ENCODE data around the gene NAALADL2. TPM values are rescaled to one million over a fixed set of nuclear protein-coding genes. Genes with fewer than 3 reads are reported as not detected.
"Not testable (repeated sequence)": the region's sequence is repeated elsewhere in the genome, so short reads cannot be mapped to it uniquely, and the experiment has no call there.

Gene NAALADL2
- total RNA-seq, 1 donor from 2014 or later = 10.4 TPM

DNA sequence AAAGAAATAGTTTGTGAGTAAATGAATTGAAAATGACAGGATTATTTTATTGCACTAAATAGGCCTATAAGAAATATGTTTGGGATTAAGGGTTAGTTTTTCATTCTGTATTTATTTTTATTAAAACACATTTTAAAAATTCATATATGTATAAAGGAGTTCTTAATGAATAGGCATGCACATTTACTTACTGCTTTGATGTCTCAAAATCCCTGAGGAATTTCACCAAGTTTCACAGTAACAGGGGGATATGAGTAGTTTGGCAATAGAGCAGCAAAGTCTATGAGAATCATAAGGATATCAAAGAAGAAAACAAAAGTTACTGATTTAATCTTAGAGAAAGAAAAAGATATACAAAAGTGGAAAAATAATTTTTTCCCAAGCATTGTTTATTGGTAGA is 411.7 kb downstream of the NAALADL2 start:
- peaks cover 3% of the 10 kb centered on the region for H3K4me1 Mint-ChIP-seq (ENCODE audit: low read depth)
- TF ChIP-seq, protein P1, sequence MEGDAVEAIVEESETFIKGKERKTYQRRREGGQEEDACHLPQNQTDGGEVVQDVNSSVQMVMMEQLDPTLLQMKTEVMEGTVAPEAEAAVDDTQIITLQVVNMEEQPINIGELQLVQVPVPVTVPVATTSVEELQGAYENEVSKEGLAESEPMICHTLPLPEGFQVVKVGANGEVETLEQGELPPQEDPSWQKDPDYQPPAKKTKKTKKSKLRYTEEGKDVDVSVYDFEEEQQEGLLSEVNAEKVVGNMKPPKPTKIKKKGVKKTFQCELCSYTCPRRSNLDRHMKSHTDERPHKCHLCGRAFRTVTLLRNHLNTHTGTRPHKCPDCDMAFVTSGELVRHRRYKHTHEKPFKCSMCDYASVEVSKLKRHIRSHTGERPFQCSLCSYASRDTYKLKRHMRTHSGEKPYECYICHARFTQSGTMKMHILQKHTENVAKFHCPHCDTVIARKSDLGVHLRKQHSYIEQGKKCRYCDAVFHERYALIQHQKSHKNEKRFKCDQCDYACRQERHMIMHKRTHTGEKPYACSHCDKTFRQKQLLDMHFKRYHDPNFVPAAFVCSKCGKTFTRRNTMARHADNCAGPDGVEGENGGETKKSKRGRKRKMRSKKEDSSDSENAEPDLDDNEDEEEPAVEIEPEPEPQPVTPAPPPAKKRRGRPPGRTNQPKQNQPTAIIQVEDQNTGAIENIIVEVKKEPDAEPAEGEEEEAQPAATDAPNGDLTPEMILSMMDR (IDR thresholded peaks at IDR 0.05; ENCODE audit: unreplicated experiment) = no peak
- H3K4me3 Mint-ChIP-seq (ENCODE audit: low read depth) = no peak overlapping the region
- H3K9me3 Mint-ChIP-seq (ENCODE audit: low read depth) = no peaks in the 10 kb centered on the region
- DNase-seq (ENCODE audit: low spot score, unreplicated experiment) = no peak
- no peaks in the 10 kb centered on the region for H3K36me3 Mint-ChIP-seq (ENCODE audit: insufficient read depth)
- no peak overlapping the region for H3K27ac Mint-ChIP-seq
- H3K27me3 Mint-ChIP-seq = no peaks in the 10 kb centered on the region

DNA sequence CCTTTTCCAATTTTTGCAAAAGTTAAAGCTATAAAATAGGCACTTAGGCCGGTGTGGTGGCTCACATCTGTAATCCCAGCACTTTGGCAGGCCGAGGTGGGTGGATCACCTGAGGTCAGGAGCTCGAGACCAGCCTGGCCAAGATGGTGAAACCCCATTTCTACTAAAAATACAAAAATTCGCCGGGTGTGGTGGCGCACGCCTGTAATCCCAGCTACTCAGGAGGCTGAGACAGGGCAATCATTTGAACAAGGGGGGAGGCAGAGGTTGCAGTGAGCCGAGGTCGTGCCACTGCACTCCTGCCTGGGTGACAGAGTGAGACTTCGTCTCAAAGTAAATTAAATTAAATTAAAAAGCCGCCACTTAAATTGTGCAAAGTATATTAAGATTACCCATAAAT is 412.3 kb downstream of the NAALADL2 start:
- H3K27ac Mint-ChIP-seq; H3K27me3 Mint-ChIP-seq; H3K4me3 Mint-ChIP-seq (ENCODE audit: low read depth); H3K4me1 Mint-ChIP-seq (ENCODE audit: low read depth); H3K9me3 Mint-ChIP-seq (ENCODE audit: low read depth); DNase-seq (ENCODE audit: low spot score, unreplicated experiment); H3K36me3 Mint-ChIP-seq (ENCODE audit: insufficient read depth): not testable (repeated sequence)

DNA sequence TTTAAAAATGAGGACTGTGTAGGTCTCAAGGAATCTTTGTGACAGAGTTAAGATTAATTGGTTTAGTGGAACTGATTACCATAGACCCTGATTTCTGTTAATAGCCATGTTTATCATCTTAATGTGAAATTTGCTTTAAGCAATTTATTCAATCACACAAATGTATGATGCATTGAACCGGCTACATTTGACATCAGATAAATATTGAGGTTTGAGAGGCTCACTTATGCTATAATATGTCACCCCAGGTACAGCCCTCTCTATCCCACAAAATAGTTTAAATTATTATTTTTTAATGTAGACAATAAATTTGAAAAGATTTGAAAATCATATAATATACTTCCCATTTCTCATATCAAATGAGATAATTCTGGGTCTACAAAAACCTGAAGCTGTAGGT is 413.3 kb downstream of the NAALADL2 start:
- Mint-ChIP-seq H3K4me1 (ENCODE audit: low read depth) (peaks cover 3% of the 10 kb centered on the region), H3K9me3 (ENCODE audit: low read depth) (no peaks in the 10 kb centered on the region), H3K36me3 (ENCODE audit: insufficient read depth) (no peaks in the 10 kb centered on the region), H3K4me3 (ENCODE audit: low read depth) (no peak overlapping the region), H3K27ac (no peak overlapping the region), H3K27me3 (no peaks in the 10 kb centered on the region)
- TF ChIP-seq, protein P1 (IDR thresholded peaks at IDR 0.05; ENCODE audit: unreplicated experiment) = no peak
- no peak for DNase-seq (ENCODE audit: low spot score, unreplicated experiment)

DNA sequence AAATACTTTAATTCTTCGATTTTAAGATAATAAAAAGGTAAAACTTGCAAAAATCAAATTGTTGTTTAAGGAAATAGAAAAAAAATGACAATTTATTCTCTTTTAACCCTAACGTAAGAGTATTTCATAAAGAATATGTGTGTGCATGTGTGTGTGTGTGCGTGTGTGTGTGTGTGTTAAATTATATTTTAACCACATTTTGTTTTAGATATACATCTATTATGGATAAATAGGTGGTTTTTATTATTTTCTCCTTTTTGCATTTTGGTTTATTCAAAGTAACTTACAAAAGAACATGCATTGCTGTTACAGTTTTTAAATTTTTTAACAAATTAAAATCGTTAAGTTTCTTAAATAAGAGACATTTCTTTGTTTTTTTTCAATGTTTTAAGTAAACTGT is 414.4 kb downstream of the NAALADL2 start:
- no peak for DNase-seq (ENCODE audit: low spot score, unreplicated experiment)
- H3K4me1 Mint-ChIP-seq (ENCODE audit: low read depth) = peaks cover 3% of the 10 kb centered on the region
- TF ChIP-seq, protein P1 (IDR thresholded peaks at IDR 0.05; ENCODE audit: unreplicated experiment) = no peak
- no peak overlapping the region for H3K27ac Mint-ChIP-seq
- H3K9me3 Mint-ChIP-seq (ENCODE audit: low read depth) = no peaks in the 10 kb centered on the region
- no peaks in the 10 kb centered on the region for H3K36me3 Mint-ChIP-seq (ENCODE audit: insufficient read depth)
- H3K27me3 Mint-ChIP-seq = no peaks in the 10 kb centered on the region
- H3K4me3 Mint-ChIP-seq (ENCODE audit: low read depth) = no peak overlapping the region

DNA sequence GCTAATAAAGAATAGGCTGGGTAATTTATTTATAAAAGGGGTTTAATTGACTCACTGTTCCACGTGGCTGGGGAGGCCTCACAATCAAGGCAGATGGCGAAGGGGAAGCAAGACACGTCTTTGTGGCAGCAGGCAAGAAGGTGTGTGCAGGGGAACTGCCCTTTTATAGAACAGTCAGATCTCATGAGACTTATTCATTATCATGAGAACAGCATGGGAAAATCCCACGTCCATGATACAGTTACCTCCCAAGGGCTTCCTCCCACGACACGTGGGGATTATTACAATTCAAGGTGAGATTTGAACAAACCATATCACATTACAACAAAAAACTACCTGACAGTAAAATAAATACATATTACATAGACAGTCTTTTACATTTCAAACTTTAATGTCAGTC is 414.9 kb downstream of the NAALADL2 start:
- no peak for DNase-seq (ENCODE audit: low spot score, unreplicated experiment)
- no peak overlapping the region for H3K4me3 Mint-ChIP-seq (ENCODE audit: low read depth)
- H3K36me3 Mint-ChIP-seq (ENCODE audit: insufficient read depth) = no peaks in the 10 kb centered on the region
- peaks cover 3% of the 10 kb centered on the region for H3K4me1 Mint-ChIP-seq (ENCODE audit: low read depth)
- H3K9me3 Mint-ChIP-seq (ENCODE audit: low read depth) = no peaks in the 10 kb centered on the region
- H3K27me3 Mint-ChIP-seq = no peaks in the 10 kb centered on the region
- TF ChIP-seq, protein P1 (IDR thresholded peaks at IDR 0.05; ENCODE audit: unreplicated experiment) = no peak
- no peak overlapping the region for H3K27ac Mint-ChIP-seq

DNA sequence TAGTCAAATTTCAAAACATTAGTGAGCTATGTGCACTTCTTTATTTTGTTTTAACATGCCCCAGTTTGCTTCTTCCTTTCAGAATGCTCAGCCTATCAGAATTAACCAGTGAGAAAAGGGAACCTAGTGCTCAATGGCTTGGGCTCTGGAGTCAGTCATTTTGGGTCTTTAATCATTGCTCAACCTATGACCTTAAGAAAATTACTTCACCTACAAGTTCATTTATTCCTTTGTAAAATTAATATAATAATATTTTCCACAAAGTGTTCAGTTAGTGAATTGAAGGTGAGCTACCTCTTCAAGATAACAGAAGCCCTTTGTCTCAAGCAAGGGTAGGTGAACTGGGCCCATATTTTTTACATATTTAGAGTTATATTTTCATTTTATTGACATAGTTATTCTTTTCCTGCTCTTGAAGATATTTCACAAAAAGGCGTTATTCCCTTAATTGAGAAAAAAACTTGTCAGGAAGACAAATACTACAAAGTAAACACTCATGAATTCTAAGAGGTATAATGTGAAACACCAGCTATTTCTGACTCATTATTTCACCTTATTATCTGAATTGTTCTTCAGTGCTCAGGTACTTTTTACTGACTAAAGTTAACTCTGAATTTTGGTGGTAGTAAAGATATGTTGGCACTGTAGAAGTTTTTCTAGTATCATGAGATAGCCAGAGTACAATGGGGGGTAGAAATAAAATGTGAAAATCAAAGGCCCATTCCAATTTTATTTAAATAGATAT is 415.5 kb downstream of the NAALADL2 start:
- DNase-seq (ENCODE audit: low spot score, unreplicated experiment) = no peak
- no peaks in the 10 kb centered on the region for H3K9me3 Mint-ChIP-seq (ENCODE audit: low read depth)
- no peaks in the 10 kb centered on the region for H3K27me3 Mint-ChIP-seq
- TF ChIP-seq, protein P1 (IDR thresholded peaks at IDR 0.05; ENCODE audit: unreplicated experiment) = no peak
- H3K4me3 Mint-ChIP-seq (ENCODE audit: low read depth) = no peak overlapping the region
- H3K4me1 Mint-ChIP-seq (ENCODE audit: low read depth) = peaks cover under 1% of the 10 kb centered on the region
- H3K36me3 Mint-ChIP-seq (ENCODE audit: insufficient read depth) = no peaks in the 10 kb centered on the region
- no peak overlapping the region for H3K27ac Mint-ChIP-seq
